Spleen (tissue), 7 donors: ENCODE results near the gene SPIN1.

Source experiments
- POLR2A ChIP-seq, 3 donors: fragments of 450-650 bp; IDR thresholded peaks; one replicate each; pipeline ENCODE4 v1.5.1; 2017; ENCODE audit warnings: antibody characterized with exemption in 3 of 3, mild to moderate bottlenecking in 1 of 3
- TF ChIP-seq, protein P1 (sequence below), 11 experiments: fragments of 200-600 bp in 7 of 11; fragments of 450-650 bp in 4 of 11; sonication (generic) in 4 of 11; IDR thresholded peaks in 8 of 11; conservative IDR thresholded peaks in 3 of 11; 1 replicate in 7 of 11; 2 replicates in 4 of 11; pipeline versions ENCODE4 v1.4.0 to v1.8.0; 2016 to 2021; ENCODE audit warnings: antibody characterized with exemption in 11 of 11, inconsistent platforms in 4 of 11, mild to moderate bottlenecking in 1 of 11
- donor health status: DM: no; HTN: no; CAD: no; lungs with moderate emphysema.
- donor health status: DM: no; HTN: no; CAD: no.
- donor health status: DM: no; HTN: no; CAD: no.

DNA sequence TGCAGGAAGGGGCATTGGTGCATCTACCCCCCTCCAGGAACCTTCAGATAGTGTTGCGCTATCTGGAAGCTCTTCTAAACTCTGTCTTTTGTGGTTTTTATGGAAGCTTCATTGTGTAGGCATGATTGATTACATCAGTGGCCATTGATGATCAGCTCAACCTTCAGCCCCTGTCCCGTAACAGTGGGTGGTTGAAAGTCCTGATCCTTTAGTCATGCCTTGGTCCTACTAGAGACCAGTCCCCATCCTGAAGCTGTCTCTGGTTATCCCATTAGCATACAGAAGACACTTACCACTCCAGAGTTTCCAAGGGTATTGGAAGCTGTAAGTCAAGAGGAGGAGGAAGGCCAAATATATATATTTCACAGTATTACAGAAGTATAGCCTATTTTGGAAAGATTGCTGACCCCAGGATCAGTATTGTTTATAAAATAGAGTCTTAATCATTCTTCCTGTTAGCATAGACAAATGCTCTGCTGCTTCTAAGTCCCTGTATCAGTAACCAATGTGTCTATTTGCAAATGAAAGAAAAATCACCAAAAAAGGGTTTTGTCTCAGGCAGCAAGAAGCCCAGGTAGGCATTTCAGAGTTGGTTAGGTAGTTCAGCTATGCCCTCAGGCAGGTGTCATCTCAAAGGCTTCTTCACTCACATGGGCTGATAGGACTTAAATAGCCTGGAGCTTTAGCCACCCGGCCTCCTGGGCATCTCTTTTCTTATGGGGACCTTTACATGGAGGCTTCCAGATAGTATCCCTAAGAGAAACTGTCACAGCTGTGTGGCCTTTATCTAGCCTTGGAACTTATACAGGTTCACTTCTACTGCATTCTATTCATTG is 41.6 kb downstream of the SPIN1 start:
- TF ChIP-seq, protein P1, sequence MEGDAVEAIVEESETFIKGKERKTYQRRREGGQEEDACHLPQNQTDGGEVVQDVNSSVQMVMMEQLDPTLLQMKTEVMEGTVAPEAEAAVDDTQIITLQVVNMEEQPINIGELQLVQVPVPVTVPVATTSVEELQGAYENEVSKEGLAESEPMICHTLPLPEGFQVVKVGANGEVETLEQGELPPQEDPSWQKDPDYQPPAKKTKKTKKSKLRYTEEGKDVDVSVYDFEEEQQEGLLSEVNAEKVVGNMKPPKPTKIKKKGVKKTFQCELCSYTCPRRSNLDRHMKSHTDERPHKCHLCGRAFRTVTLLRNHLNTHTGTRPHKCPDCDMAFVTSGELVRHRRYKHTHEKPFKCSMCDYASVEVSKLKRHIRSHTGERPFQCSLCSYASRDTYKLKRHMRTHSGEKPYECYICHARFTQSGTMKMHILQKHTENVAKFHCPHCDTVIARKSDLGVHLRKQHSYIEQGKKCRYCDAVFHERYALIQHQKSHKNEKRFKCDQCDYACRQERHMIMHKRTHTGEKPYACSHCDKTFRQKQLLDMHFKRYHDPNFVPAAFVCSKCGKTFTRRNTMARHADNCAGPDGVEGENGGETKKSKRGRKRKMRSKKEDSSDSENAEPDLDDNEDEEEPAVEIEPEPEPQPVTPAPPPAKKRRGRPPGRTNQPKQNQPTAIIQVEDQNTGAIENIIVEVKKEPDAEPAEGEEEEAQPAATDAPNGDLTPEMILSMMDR (IDR thresholded peaks at IDR 0.05 in 8 of 11, conservative IDR thresholded peaks at IDR 0.05 in 3 of 11), result no peak
- no peak for TF ChIP-seq POLR2A (IDR thresholded peaks at IDR 0.05)
